CD8-positive, alpha-beta memory T cell (primary cell): Measurements from ENCODE around the gene AHNAK. TPM values are rescaled to one million over a fixed set of nuclear protein-coding genes. Genes with fewer than 3 reads are reported as not detected.
A peak's percentile ranks its signal among the peaks of the same experiment; 100 is the strongest.

Experiments
- CTCF ChIA-PET: fragments of 350-600 bp; sonication (Branson Sonifier 250); formaldehyde crosslinking; loops from one replicate; lab custom pipeline; 2021; ENCODE audit warnings: antibody characterized with exemption; lab: Charles Lee
- POLR2A ChIA-PET: fragments of 350-600 bp; sonication (Branson Sonifier 250); formaldehyde crosslinking; loops from one replicate; lab custom pipeline; 2021; ENCODE audit warnings: antibody characterized with exemption; lab: Charles Lee
- DNase-seq, 5 donors: peaks; one replicate each; pipeline versions ENCODE4 v3.0.0 to v3.0.0-alpha.2; 2020 to 2022; ENCODE audit warnings: mixed read lengths in 1 of 5
- H3K27ac ChIP-seq: one replicate; pipeline ENCODE4 v1.7.0; 2013; ENCODE audit warnings: low read depth, mild to moderate bottlenecking, low read length, moderate library complexity
- H3K27me3 ChIP-seq: 2 replicates; pipeline ENCODE4 v1.7.0; 2013; ENCODE audit warnings: low read length, mild to moderate bottlenecking; ENCODE audit not compliant: insufficient read depth, poor library complexity, severe bottlenecking
- H3K36me3 ChIP-seq: 2 replicates; pipeline ENCODE4 v1.7.0; 2013; ENCODE audit warnings: mild to moderate bottlenecking, low read length, moderate library complexity; ENCODE audit not compliant: insufficient read depth
- H3K4me1 ChIP-seq: 2 replicates; pipeline ENCODE4 v1.7.0; 2013; ENCODE audit warnings: mild to moderate bottlenecking, low read length, moderate library complexity; ENCODE audit not compliant: insufficient read depth
- H3K4me3 ChIP-seq: 2 replicates; pipeline ENCODE4 v1.7.0; 2013; ENCODE audit warnings: mild to moderate bottlenecking, low read length
- H3K9me3 ChIP-seq: 2 replicates; pipeline ENCODE4 v1.7.0; 2013; ENCODE audit warnings: mild to moderate bottlenecking, low read length
- H3K27ac Mint-ChIP-seq, 8 donors: one replicate each; pipeline ENCODE4 v1.8.0; 2020 to 2021; ENCODE audit warnings: mixed read lengths in 8 of 8, mild to moderate bottlenecking in 6 of 8, inconsistent platforms in 3 of 8, moderate library complexity in 3 of 8
- H3K27me3 Mint-ChIP-seq, 2 donors: one replicate each; pipeline ENCODE4 v1.8.0; 2020 to 2021; ENCODE audit warnings: mixed read lengths in 2 of 2, mild to moderate bottlenecking in 1 of 2, moderate library complexity in 1 of 2
- H3K36me3 Mint-ChIP-seq, 3 donors: one replicate each; pipeline ENCODE4 v1.8.0; 2020 to 2021; ENCODE audit warnings: mixed read lengths in 3 of 3, inconsistent platforms in 1 of 3, mild to moderate bottlenecking in 1 of 3
- H3K4me1 Mint-ChIP-seq, 3 donors: one replicate each; pipeline ENCODE4 v1.8.0; 2020 to 2021; ENCODE audit warnings: mixed read lengths in 3 of 3, inconsistent platforms in 1 of 3, mild to moderate bottlenecking in 1 of 3
- H3K4me3 Mint-ChIP-seq, 7 donors: one replicate each; pipeline ENCODE4 v1.8.0; 2020 to 2021; ENCODE audit warnings: mixed read lengths in 7 of 7, mild to moderate bottlenecking in 6 of 7, moderate library complexity in 4 of 7, inconsistent platforms in 2 of 7
- H3K9me3 Mint-ChIP-seq, 5 donors: one replicate each; pipeline ENCODE4 v1.8.0; 2020 to 2022; ENCODE audit warnings: mixed read lengths in 5 of 5, mild to moderate bottlenecking in 3 of 5, moderate library complexity in 2 of 5, inconsistent platforms in 1 of 5
- polyA plus RNA-seq: library from polyadenylated mRNA; unstranded; fragments of 300-500 nt; fragmentation: Illumina TruSeq; gene quantifications from one replicate; pipeline ENCODE4 v1.2.3, GENCODE V29; 2021
- total RNA-seq, 2 experiments: library from RNA; stranded (reverse); gene quantifications; one replicate each; pipeline ENCODE4 v1.2.3, GENCODE V29; 2021

AHNAK gene
- total and polyA plus RNA-seq, 3 experiments from 2014 or later, result 125 to 193 (median 187) TPM

DNA sequence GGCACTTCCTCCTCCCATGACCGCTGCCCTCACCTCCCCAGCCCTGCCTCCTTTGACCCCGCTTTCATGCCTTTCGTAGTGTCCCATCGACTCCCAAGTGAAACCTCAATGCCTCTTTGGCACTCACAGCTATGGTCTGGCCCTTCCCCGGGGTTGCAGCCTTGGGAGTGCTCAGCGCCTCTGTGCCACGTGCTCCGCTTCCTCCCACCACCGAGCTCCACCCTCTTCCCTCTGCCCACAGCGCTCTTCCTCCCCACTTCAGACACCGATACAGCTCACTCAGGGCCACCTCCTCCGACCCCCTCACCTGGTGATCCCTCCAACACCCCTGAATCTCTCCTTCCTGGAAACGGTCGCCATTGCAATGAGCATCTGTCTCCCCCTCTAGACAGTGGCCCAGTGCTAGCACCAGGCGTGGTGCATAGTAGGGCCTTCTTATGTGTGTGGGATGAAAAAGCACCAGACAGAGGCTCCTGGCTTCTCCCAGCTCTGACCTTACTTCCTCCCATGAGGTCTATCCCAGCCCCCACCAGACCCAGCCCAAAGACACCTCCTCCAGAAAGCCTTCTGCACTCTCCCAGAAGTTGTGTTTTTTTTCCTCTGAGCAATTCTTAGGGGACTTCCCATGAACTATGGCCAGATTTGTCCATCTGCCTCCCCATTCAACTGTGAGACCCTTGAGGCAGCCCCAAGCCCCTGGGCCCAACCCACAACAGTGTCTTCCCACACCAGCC is 144.2 kb downstream of the AHNAK start:
- Mint-ChIP-seq H3K4me1 (peaks cover 23 to 42% (median 25%) of the 10 kb centered on the region in 3 donors), H3K27ac (peak overlapping the region; percentile 60 to 96 (median 87)), H3K4me3 (peak overlapping the region; percentile 11 to 90 (median 77)), H3K36me3 (no peaks in the 10 kb centered on the region), H3K27me3 (no peaks in the 10 kb centered on the region), H3K9me3 (no peaks in the 10 kb centered on the region)
- no peaks in the 10 kb centered on the region for H3K27me3 ChIP-seq
- H3K4me3 ChIP-seq, result peak overlapping the region; percentile 44
- no peak overlapping the region for H3K27ac ChIP-seq
- ChIA-PET POLR2A (interaction anchor here (0.7 kb wide), 1 partner anchor 141 kb away, joined by 11 read pairs; no protein-coding TSS in a partner anchor), CTCF (interaction anchor here (0.6 to 4.5 kb wide), 7 partner anchors 9 to 189 kb away, joined by 3 to 26 read pairs (median 4); partner anchors contain the start of gene TUT1)
- DNase-seq, result peak; percentile 6 to 64 (median 45)
- no peaks in the 10 kb centered on the region for H3K36me3 ChIP-seq
- H3K4me1 ChIP-seq, result peaks cover 48% of the 10 kb centered on the region
- no peaks in the 10 kb centered on the region for H3K9me3 ChIP-seq

DNA sequence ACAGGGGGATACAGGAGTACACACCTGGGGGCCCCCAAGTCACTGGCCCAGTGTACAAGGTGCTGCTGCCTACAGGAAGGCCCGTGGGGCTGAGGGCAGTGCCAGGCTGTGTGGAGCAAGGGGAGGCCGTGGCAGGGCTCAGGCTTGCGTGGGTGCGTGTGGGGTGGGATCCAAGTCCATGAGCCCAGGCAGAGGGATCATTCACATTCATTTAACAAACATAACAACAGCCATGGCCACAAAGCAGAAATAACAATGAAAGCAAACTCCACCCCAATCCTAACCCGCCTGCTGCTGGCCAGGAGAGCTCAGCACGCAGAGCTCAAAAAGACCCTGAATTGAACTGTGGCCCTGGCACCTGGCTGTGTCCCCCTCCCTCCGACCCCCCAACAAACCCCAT is 144.8 kb downstream of the AHNAK start:
- DNase-seq, result no peak
- Mint-ChIP-seq H3K27ac (peak overlapping the region; percentile 60 to 96 (median 87)), H3K9me3 (no peaks in the 10 kb centered on the region), H3K27me3 (no peaks in the 10 kb centered on the region), H3K4me3 (peak overlapping the region; percentile 11 to 90 (median 77)), H3K36me3 (no peaks in the 10 kb centered on the region), H3K4me1 (peaks cover 23 to 42% (median 25%) of the 10 kb centered on the region in 3 donors)
- CTCF ChIA-PET, result interaction anchor here (0.6 to 4.5 kb wide), 6 partner anchors 8 to 190 kb away, joined by 3 to 26 read pairs (median 4); partner anchors contain the start of gene TUT1
- no peaks in the 10 kb centered on the region for H3K9me3 ChIP-seq
- no peaks in the 10 kb centered on the region for H3K27me3 ChIP-seq
- POLR2A ChIA-PET, result interaction anchor here (0.7 kb wide), 1 partner anchor 142 kb away, joined by 11 read pairs; no protein-coding TSS in a partner anchor
- H3K4me3 ChIP-seq, result peak overlapping the region; percentile 44
- H3K27ac ChIP-seq, result no peak overlapping the region
- peaks cover 48% of the 10 kb centered on the region for H3K4me1 ChIP-seq
- H3K36me3 ChIP-seq, result no peaks in the 10 kb centered on the region

DNA sequence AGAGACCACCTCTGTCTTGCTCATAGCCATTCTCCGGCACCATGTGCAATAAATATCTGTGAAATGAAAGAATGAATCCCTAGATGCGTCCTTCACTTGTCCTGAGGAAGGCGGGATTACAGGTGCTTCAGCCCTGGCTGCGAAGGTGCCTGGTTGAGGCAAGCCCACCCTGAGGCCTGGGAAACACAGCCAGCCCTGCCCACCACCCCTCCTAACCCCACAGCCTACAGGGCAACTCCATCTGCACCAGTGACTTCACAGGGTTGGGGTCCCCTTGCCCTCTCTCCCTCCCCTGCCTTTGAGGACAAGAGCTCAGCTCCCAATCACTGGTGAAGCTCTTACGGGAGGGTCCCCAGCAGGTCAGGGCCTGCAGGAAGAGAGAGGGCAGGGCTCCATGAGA is 145.2 kb downstream of the AHNAK start:
- Histone ChIP-seq H3K4me3 (peak overlapping the region; percentile 44), H3K27ac (no peak overlapping the region), H3K27me3 (no peaks in the 10 kb centered on the region), H3K9me3 (no peaks in the 10 kb centered on the region), H3K4me1 (peaks cover 48% of the 10 kb centered on the region), H3K36me3 (no peaks in the 10 kb centered on the region)
- Mint-ChIP-seq H3K9me3 (no peaks in the 10 kb centered on the region), H3K4me1 (peaks cover 23 to 42% (median 25%) of the 10 kb centered on the region in 3 donors), H3K27ac (peak overlapping the region in 5 of 8 donors; percentile 79 to 96 (median 87)), H3K4me3 (peak overlapping the region in 6 of 7 donors; percentile 60 to 90 (median 78)), H3K36me3 (no peaks in the 10 kb centered on the region), H3K27me3 (peaks cover 0 to 1% of the 10 kb centered on the region in 2 donors)
- no peak for DNase-seq
- POLR2A ChIA-PET, result no interaction called here
- CTCF ChIA-PET, result interaction anchor here (1.0 to 4.5 kb wide), 3 partner anchors 8 to 23 kb away, joined by 3 to 26 read pairs (median 20); no protein-coding TSS in a partner anchor

DNA sequence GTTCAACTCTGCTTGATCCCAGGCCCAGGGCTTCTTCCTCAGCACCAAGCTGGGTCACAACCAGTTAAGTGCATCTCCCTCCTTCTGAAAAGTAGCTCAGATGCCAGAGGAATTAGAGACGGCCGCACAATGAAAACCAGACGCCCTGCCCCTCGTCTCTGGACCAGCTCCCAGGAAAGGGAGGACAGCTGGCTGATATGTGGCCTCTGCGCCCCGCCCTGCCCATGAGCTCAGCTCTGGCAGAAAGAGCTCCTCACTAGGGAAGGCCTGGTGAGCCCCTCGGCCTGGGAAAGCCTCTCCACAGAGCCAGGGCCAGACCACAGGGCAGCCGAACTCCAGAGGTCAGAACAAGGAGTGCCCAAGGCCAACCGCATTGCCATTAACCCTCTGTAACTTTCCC is 145.8 kb downstream of the AHNAK start:
- Mint-ChIP-seq H3K4me1 (peaks cover 23 to 42% (median 25%) of the 10 kb centered on the region in 3 donors), H3K27ac (peak overlapping the region in 2 of 8 donors; percentile 12 to 60), H3K27me3 (peaks cover 0 to 2% of the 10 kb centered on the region in 2 donors), H3K36me3 (no peaks in the 10 kb centered on the region), H3K4me3 (peak overlapping the region in 1 of 7 donors; percentile 25), H3K9me3 (no peaks in the 10 kb centered on the region)
- H3K4me3 ChIP-seq, result no peak overlapping the region
- no peak overlapping the region for H3K27ac ChIP-seq
- ChIA-PET POLR2A (no interaction called here), CTCF (interaction anchor here (1.0 to 4.5 kb wide), 3 partner anchors 21 to 160 kb away, joined by 3 to 26 read pairs (median 3); no protein-coding TSS in a partner anchor)
- DNase-seq, result no peak
- peaks cover 48% of the 10 kb centered on the region for H3K4me1 ChIP-seq
- no peaks in the 10 kb centered on the region for H3K9me3 ChIP-seq
- H3K36me3 ChIP-seq, result no peaks in the 10 kb centered on the region
- no peaks in the 10 kb centered on the region for H3K27me3 ChIP-seq

DNA sequence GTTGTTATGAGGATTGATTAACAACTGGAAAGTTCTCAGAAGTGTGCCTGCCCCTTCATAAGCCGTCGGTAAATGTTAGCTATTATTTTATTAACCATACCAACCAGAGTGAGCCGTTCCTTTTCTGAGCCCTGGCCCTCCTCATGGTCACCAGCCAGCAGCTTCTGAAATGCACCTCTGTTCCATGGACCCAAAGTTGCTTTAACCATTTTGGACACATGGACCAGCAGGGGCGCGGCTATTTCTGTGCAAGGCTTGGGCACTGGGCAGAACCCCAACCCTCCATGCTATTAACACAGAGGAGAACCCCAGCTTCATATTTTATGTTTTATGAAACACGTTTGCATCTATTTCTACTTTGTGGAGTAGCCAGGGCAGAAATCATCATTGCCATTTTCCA is 146.3 kb downstream of the AHNAK start:
- CTCF ChIA-PET, result interaction anchor here (1.0 to 4.5 kb wide), 3 partner anchors 21 to 160 kb away, joined by 3 to 26 read pairs (median 3); no protein-coding TSS in a partner anchor
- peaks cover 48% of the 10 kb centered on the region for H3K4me1 ChIP-seq
- Mint-ChIP-seq H3K9me3 (no peaks in the 10 kb centered on the region), H3K27ac (peak overlapping the region in 3 of 8 donors; percentile 17 to 50 (median 40)), H3K27me3 (peaks cover 0 to 2% of the 10 kb centered on the region in 2 donors), H3K4me3 (no peak overlapping the region), H3K36me3 (no peaks in the 10 kb centered on the region), H3K4me1 (peaks cover 23 to 42% (median 25%) of the 10 kb centered on the region in 3 donors)
- no peaks in the 10 kb centered on the region for H3K9me3 ChIP-seq
- no peak overlapping the region for H3K27ac ChIP-seq
- no peak overlapping the region for H3K4me3 ChIP-seq
- POLR2A ChIA-PET, result interaction anchor here (0.5 kb wide), 1 partner anchor 39 kb away, joined by 4 read pairs; no protein-coding TSS in a partner anchor
- H3K36me3 ChIP-seq, result no peaks in the 10 kb centered on the region
- no peaks in the 10 kb centered on the region for H3K27me3 ChIP-seq
- DNase-seq, result no peak

DNA sequence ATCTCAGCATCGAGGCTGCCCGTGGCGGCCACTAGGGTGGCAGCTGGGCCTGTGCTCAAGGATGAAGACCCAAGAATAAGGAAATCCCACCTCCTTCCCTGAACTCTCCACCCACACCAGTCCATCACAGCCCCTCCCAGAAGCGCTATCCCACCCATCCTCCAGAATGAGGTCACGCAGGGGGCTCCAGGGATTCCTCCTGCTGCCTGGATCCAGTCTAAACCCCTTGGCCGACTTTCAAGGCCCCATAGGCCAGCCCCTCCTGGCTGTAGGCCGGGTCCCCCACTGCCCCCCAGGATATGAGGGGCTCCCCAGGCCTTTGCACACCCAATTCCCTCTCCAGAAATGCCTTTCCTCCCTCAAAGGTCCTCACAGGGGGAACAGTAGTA is 146.7 kb downstream of the AHNAK start:
- Histone ChIP-seq H3K36me3 (no peaks in the 10 kb centered on the region), H3K4me1 (peaks cover 48% of the 10 kb centered on the region), H3K27me3 (no peaks in the 10 kb centered on the region), H3K27ac (peak overlapping the region; percentile 9), H3K4me3 (no peak overlapping the region), H3K9me3 (no peaks in the 10 kb centered on the region)
- H3K4me1 Mint-ChIP-seq, result peaks cover 26 to 44% (median 27%) of the 10 kb centered on the region in 3 donors
- CTCF ChIA-PET, result interaction anchor here (1.0 to 4.5 kb wide), 2 partner anchors 25 to 161 kb away, joined by 3 to 26 read pairs; no protein-coding TSS in a partner anchor
- no peaks in the 10 kb centered on the region for H3K9me3 Mint-ChIP-seq
- no peak for DNase-seq
- peak overlapping the region in 4 of 8 donors; percentile 17 to 87 (median 36) for H3K27ac Mint-ChIP-seq
- no peaks in the 10 kb centered on the region for H3K36me3 Mint-ChIP-seq
- POLR2A ChIA-PET, result interaction anchor here (0.5 kb wide), 1 partner anchor 39 kb away, joined by 4 read pairs; no protein-coding TSS in a partner anchor
- H3K4me3 Mint-ChIP-seq, result no peak overlapping the region
- H3K27me3 Mint-ChIP-seq, result peaks cover 0 to 2% of the 10 kb centered on the region in 2 donors

DNA sequence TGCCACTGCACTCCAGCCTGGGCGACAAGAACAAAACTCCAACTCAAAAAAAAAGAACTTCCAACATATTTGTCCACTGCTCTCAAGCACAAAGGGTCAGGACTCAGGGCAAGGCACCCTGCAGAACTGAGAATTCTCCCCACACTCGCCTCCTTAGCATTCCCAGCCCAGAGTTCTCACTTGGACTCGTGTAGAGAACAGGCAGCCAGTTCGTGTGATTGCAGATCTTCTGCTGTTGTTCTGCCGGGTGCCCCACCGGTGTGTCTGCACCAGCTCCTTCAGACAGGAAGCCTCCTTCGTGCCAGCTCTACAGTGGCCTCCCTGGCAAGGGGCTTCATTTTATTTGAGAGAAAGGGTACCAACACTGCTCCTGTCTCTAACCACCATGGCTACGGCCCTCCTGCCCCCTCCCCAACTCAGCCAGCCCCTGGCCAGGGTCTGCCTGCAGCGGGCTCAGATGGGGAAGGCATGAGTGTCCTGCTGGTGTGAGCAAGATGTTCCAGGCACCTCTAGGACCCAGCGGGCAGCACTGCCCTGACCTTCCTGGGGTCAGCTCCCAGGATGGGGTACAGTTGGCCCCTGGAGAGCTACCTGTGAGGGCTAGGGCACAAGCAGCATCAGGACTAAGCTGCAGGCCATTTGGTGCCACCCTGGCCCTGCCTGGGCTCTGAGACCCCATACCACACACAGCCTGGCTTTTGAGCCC is 147.3 kb downstream of the AHNAK start:
- Mint-ChIP-seq H3K27me3 (peaks cover 0 to 2% of the 10 kb centered on the region in 2 donors), H3K36me3 (no peaks in the 10 kb centered on the region), H3K4me3 (peak overlapping the region in 1 of 7 donors; percentile 48), H3K27ac (peak overlapping the region in 2 of 8 donors; percentile 43 to 50), H3K9me3 (no peaks in the 10 kb centered on the region), H3K4me1 (peaks cover 30 to 47% (median 30%) of the 10 kb centered on the region in 3 donors)
- ChIA-PET CTCF (interaction anchor here (4.5 kb wide), 1 partner anchor 25 kb away, joined by 26 read pairs; no protein-coding TSS in a partner anchor), POLR2A (no interaction called here)
- Histone ChIP-seq H3K4me1 (peaks cover 48% of the 10 kb centered on the region), H3K36me3 (no peaks in the 10 kb centered on the region), H3K9me3 (no peaks in the 10 kb centered on the region), H3K27ac (peak overlapping the region; percentile 9), H3K4me3 (no peak overlapping the region), H3K27me3 (no peaks in the 10 kb centered on the region)
- DNase-seq, result peak in 1 of 5 donors; percentile 19
